Measurements from ENCODE around the gene MFSD11. TPM values are rescaled to one million over a fixed set of nuclear protein-coding genes. Genes with fewer than 3 reads are reported as not detected.

Gene MFSD11
- total RNA-seq (2022), result 40.4 and 47.5 TPM in 2 replicates
- Bru-seq, nascent RNA, result percentile 72 among the genes with signal in this experiment
- percentile 78 among the genes with signal in this experiment for BruChase-seq, experiment 1, labeled RNA remaining after a 2-hour chase
- BruChase-seq, experiment 2, labeled RNA remaining after a 6-hour chase, result percentile 82 among the genes with signal in this experiment
- long read RNA-seq, transcript MFSD11-217 (14 exons, 1,891 nt), result minor isoform, 14 of 57 reads
- long read RNA-seq, transcript MFSD11-201 (14 exons, 2,538 nt), result minor isoform, 5 of 57 reads
- long read RNA-seq, transcript MFSD11-211 (13 exons, 3,612 nt), result major isoform, 17 of 57 reads
- long read RNA-seq, partial matches to known transcripts, result 4 of 57 reads
- long read RNA-seq, other reads (novel, unspliced or antisense), result 15 of 57 reads

DNA sequence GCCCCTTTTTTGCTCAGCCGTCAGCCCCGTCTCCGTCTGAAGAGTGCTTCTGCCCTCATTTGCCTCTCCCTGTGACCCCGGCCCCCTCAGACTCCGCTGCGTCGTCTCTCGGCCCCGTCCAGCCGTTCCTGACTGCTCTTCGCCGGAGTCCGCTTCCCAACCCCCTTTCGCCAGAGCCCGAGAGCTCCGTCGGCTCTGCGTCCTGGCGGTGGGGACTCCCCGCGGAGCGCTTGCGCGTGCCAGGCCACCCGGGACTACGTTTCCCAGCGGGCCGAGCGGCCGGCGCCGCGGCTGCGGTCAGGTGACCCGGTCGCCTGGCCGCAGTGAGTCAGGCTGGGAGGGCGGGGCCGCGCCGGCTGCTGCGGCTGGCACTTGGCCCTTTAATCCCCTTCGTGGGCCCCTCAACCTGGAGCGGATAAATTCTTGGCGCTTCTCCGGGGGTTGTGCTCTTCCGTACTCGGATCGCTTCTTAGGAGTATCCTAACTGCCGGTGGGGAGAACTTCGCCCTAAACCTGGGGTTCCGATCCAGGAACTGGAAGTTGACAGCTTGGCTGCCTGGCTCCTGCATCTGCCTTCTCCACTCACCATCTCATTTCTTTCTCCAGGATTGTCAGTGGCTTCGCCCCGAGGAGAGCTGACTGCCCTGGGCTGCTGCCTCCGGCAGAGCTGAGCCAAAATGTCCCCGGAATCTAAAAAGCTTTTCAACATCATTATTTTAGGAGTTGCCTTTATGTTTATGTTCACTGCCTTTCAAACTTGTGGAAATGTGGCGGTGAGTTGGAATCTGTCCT, at the start of gene MFSD11:
TSS of gene MFSD11 (plus strand) at position 444 of the 792 bp plus-strand sequence. CDS start at position 678, 234 bp downstream.
- ChIA-PET POLR2A (interaction anchor here (0.5 to 1.6 kb wide), 9 partner anchors 8 to 1307 kb away, joined by 3 to 9 read pairs (median 3); no protein-coding TSS in a partner anchor), CTCF (interaction anchor here (1.3 kb wide), 1 partner anchor 10 kb away, joined by 7 read pairs; the partner anchor contains the start of gene METTL23)
- intact Hi-C loops (cut with micrococcal nuclease; ENCODE audit: unreplicated experiment), result loop anchor here (1.0 to 2.0 kb wide), 2 partner anchors 27 to 43 kb away; no protein-coding TSS in a partner anchor
- Mint-ChIP-seq H3K36me3 (ENCODE audit: insufficient read depth, unreplicated experiment) (peaks cover 69% of the 10 kb centered on the region), H3K4me3 (ENCODE audit: unreplicated experiment) (peak within 1 kb of the TSS; percentile 96), H3K27ac (ENCODE audit: unreplicated experiment) (peak within 1 kb of the TSS; percentile 96), H3K27me3 (ENCODE audit: insufficient read depth, unreplicated experiment) (no peaks in the 10 kb centered on the region), H3K9me3 (ENCODE audit: unreplicated experiment) (no peaks in the 10 kb centered on the region), H3K4me1 (ENCODE audit: low read depth, unreplicated experiment) (peaks cover 21% of the 10 kb centered on the region)
- BruUV-seq (replicated peaks), result no TSS peak
- peak within 1 kb of the TSS; percentile 97 for H3K4me3 ChIP-seq (ENCODE audit: low read depth, low read length)
- peak; percentile 94 to 97 for DNase-seq
- H3K9me3 ChIP-seq, result no peaks in the 10 kb centered on the region
- no peaks in the 10 kb centered on the region for H3K27me3 ChIP-seq (replicated peaks; ENCODE audit: control insufficient read depth, insufficient read depth, low read length)
- H3K36me3 ChIP-seq (ENCODE audit: control insufficient read depth, insufficient read depth, low read length), result peaks cover 11% of the 10 kb centered on the region
- TF ChIP-seq, protein P1, sequence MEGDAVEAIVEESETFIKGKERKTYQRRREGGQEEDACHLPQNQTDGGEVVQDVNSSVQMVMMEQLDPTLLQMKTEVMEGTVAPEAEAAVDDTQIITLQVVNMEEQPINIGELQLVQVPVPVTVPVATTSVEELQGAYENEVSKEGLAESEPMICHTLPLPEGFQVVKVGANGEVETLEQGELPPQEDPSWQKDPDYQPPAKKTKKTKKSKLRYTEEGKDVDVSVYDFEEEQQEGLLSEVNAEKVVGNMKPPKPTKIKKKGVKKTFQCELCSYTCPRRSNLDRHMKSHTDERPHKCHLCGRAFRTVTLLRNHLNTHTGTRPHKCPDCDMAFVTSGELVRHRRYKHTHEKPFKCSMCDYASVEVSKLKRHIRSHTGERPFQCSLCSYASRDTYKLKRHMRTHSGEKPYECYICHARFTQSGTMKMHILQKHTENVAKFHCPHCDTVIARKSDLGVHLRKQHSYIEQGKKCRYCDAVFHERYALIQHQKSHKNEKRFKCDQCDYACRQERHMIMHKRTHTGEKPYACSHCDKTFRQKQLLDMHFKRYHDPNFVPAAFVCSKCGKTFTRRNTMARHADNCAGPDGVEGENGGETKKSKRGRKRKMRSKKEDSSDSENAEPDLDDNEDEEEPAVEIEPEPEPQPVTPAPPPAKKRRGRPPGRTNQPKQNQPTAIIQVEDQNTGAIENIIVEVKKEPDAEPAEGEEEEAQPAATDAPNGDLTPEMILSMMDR (IDR thresholded peaks at IDR 0.05; ENCODE audit: insufficient read depth in 1 of 2, low read depth in 1 of 2, low read length in 1 of 2, severe bottlenecking in 1 of 2, unreplicated experiment in 1 of 2), result no peak
- peaks cover 18% of the 10 kb centered on the region for H3K4me1 ChIP-seq

DNA sequence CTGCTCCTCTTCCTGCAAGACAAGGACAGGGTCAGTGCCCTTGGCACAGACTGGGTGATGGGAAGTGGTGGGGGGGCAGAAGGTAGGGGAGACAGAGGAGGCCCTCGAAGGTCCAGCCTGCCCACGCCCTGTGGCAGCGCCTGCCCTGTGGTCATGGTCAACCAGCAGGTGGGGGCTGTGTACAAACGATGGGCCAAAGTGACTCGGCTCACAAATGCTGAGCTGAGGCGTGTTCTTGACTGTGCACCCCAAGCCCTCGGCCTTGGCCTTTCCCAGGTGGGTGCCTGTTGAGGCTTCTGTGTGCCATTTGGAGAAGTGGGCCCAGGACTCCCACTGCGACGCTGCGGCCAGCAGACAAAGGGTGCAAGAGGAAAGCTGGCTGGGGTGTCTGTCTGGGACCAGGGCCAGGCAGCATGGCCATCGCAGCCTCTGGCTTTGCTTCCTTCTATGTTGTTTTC, 49.7 kb upstream of the MFSD11 start:
- Mint-ChIP-seq H3K4me3 (ENCODE audit: unreplicated experiment) (peak overlapping the region; percentile 4), H3K27me3 (ENCODE audit: insufficient read depth, unreplicated experiment) (no peaks in the 10 kb centered on the region), H3K27ac (ENCODE audit: unreplicated experiment) (peak overlapping the region; percentile 51), H3K4me1 (ENCODE audit: low read depth, unreplicated experiment) (peaks cover 18% of the 10 kb centered on the region), H3K9me3 (ENCODE audit: unreplicated experiment) (no peaks in the 10 kb centered on the region), H3K36me3 (ENCODE audit: insufficient read depth, unreplicated experiment) (peaks cover 5% of the 10 kb centered on the region)
- intact Hi-C loops (cut with micrococcal nuclease; ENCODE audit: unreplicated experiment), result no loop called here
- ChIA-PET CTCF (no interaction called here), POLR2A (no interaction called here)
- Histone ChIP-seq H3K9me3 (no peaks in the 10 kb centered on the region), H3K4me1 (peaks cover 30% of the 10 kb centered on the region), H3K36me3 (ENCODE audit: control insufficient read depth, insufficient read depth, low read length) (no peaks in the 10 kb centered on the region), H3K4me3 (ENCODE audit: low read depth, low read length) (no peak overlapping the region), H3K27me3 (replicated peaks; ENCODE audit: control insufficient read depth, insufficient read depth, low read length) (no peaks in the 10 kb centered on the region)
- DNase-seq, result no peak
- BruUV-seq (replicated peaks), result no TSS peak
- TF ChIP-seq, protein P1 (IDR thresholded peaks at IDR 0.05; ENCODE audit: insufficient read depth in 1 of 2, low read depth in 1 of 2, low read length in 1 of 2, severe bottlenecking in 1 of 2, unreplicated experiment in 1 of 2), result no peak

DNA sequence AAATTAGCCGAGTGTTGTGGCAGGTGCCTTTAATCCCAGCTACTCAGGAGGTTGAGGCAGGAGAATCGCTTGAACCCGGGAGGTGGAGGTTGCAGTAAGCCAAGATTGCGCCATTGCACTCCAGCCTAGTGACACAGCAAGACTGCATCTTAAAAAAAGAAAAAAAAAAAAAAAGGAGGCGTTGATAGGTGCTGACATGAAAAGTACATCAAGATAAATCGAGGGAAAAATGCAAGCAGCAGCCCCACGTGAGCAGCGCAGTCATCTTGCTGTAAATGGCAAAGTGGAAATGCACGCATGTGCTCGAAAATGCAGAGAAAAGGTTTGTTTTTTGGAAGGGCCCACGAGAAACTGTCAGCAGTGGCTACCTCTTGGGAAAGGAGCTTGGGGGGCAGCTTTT, 48.1 kb upstream of the MFSD11 start:
- Mint-ChIP-seq H3K27me3 (ENCODE audit: insufficient read depth, unreplicated experiment) (no peaks in the 10 kb centered on the region), H3K4me1 (ENCODE audit: low read depth, unreplicated experiment) (peaks cover 18% of the 10 kb centered on the region), H3K36me3 (ENCODE audit: insufficient read depth, unreplicated experiment) (no peaks in the 10 kb centered on the region), H3K9me3 (ENCODE audit: unreplicated experiment) (no peaks in the 10 kb centered on the region), H3K4me3 (ENCODE audit: unreplicated experiment) (no peak overlapping the region), H3K27ac (ENCODE audit: unreplicated experiment) (no peak overlapping the region)
- Histone ChIP-seq H3K36me3 (ENCODE audit: control insufficient read depth, insufficient read depth, low read length) (no peaks in the 10 kb centered on the region), H3K9me3 (no peaks in the 10 kb centered on the region), H3K4me3 (ENCODE audit: low read depth, low read length) (no peak overlapping the region), H3K27me3 (replicated peaks; ENCODE audit: control insufficient read depth, insufficient read depth, low read length) (no peaks in the 10 kb centered on the region), H3K4me1 (peaks cover 30% of the 10 kb centered on the region)
- no TSS peak for BruUV-seq (replicated peaks)
- POLR2A ChIA-PET, result no interaction called here
- TF ChIP-seq, protein P1 (IDR thresholded peaks at IDR 0.05; ENCODE audit: insufficient read depth in 1 of 2, low read depth in 1 of 2, low read length in 1 of 2, severe bottlenecking in 1 of 2, unreplicated experiment in 1 of 2), result no peak
- intact Hi-C loops (cut with micrococcal nuclease; ENCODE audit: unreplicated experiment), result no loop called here
- DNase-seq, result no peak
- CTCF ChIA-PET, result no interaction called here
